Neural progenitor cell (in vitro differentiated cells): ENCODE data around the gene GRIK5. TPM values are rescaled to one million over a fixed set of nuclear protein-coding genes. Genes with fewer than 3 reads are reported as not detected.

Source experiments
- DNase-seq: peaks from one replicate; pipeline ENCODE4 v3.0.0-alpha.2; 2016; ENCODE audit warnings: low spot score
- H2AFZ ChIP-seq: fragments of 200-600 bp; sonication (generic); replicated peaks from 2 replicates; pipeline ENCODE4 v1.6.1; 2016; ENCODE audit warnings: antibody characterized with exemption
- H3F3A ChIP-seq: fragments of 200-600 bp; sonication (generic); 2 replicates; pipeline ENCODE4 v1.6.1; 2016; ENCODE audit warnings: antibody characterized with exemption, low read depth
- H3K27ac ChIP-seq: fragments of 200-600 bp; sonication (generic); 2 replicates; pipeline ENCODE4 v1.5.1; 2016; ENCODE audit warnings: mild to moderate bottlenecking
- H3K27me3 ChIP-seq: fragments of 200-600 bp; sonication (generic); 2 replicates; pipeline ENCODE4 v1.6.1; 2016; ENCODE audit warnings: mild to moderate bottlenecking, moderate library complexity
- H3K36me3 ChIP-seq: fragments of 200-600 bp; sonication (generic); 2 replicates; pipeline ENCODE4 v1.5.1; 2016
- H3K4me1 ChIP-seq: fragments of 200-600 bp; sonication (generic); 2 replicates; pipeline ENCODE4 v1.6.1; 2016; ENCODE audit warnings: mixed run types
- H3K4me2 ChIP-seq: fragments of 200-600 bp; sonication (generic); 2 replicates; pipeline ENCODE4 v1.6.1; 2016
- H3K4me3 ChIP-seq: fragments of 200-600 bp; sonication (generic); 2 replicates; pipeline ENCODE4 v1.5.1; 2016
- H3K79me2 ChIP-seq: fragments of 200-600 bp; sonication (generic); 2 replicates; pipeline ENCODE4 v1.6.1; 2016; ENCODE audit warnings: low read depth
- H3K9ac ChIP-seq: fragments of 200-600 bp; sonication (generic); 2 replicates; pipeline ENCODE4 v1.6.1; 2016
- H3K9me3 ChIP-seq: fragments of 200-600 bp; sonication (generic); 2 replicates; pipeline ENCODE4 v1.5.1; 2016; ENCODE audit warnings: low read depth
- H4K20me1 ChIP-seq: fragments of 200-600 bp; sonication (generic); 2 replicates; pipeline ENCODE4 v1.6.1; 2016; ENCODE audit warnings: low read depth
- H3K27ac Mint-ChIP-seq: 3 replicates; pipeline ENCODE4 v1.8.0; 2021; ENCODE audit warnings: mixed read lengths
- H3K27me3 Mint-ChIP-seq: 2 replicates; pipeline ENCODE4 v1.8.0; 2022; ENCODE audit warnings: low read depth, mild to moderate bottlenecking, inconsistent platforms, moderate library complexity, mixed read lengths; ENCODE audit not compliant: insufficient read depth
- H3K36me3 Mint-ChIP-seq: 3 replicates; pipeline ENCODE4 v1.8.0; 2021; ENCODE audit warnings: mixed read lengths
- H3K4me1 Mint-ChIP-seq: 3 replicates; pipeline ENCODE4 v1.8.0; 2021; ENCODE audit warnings: mixed read lengths
- H3K4me3 Mint-ChIP-seq: 3 replicates; pipeline ENCODE4 v1.8.0; 2021; ENCODE audit warnings: mild to moderate bottlenecking, moderate library complexity, mixed read lengths
- H3K9me3 Mint-ChIP-seq: 3 replicates; pipeline ENCODE4 v1.8.0; 2020; ENCODE audit warnings: mixed read lengths
- CTCF ChIP-seq: fragments of 200-600 bp; sonication (generic); IDR thresholded peaks from 2 replicates; pipeline ENCODE4 v1.5.1; 2017; ENCODE audit warnings: antibody characterized with exemption, mild to moderate bottlenecking
- EZH2 ChIP-seq: fragments of 200-600 bp; sonication (generic); IDR thresholded peaks from 2 replicates; pipeline ENCODE4 v1.6.1; 2017; ENCODE audit warnings: antibody characterized with exemption, mild to moderate bottlenecking, moderate library complexity
- EZH2phosphoT487 ChIP-seq: fragments of 200-600 bp; sonication (generic); IDR thresholded peaks from 2 replicates; pipeline ENCODE4 v1.6.1; 2017; ENCODE audit warnings: antibody characterized with exemption
- total RNA-seq: library from RNA; depleted of rRNA; stranded (reverse); fragments of >200 nt; gene quantifications from 2 replicates; pipeline ENCODE4 v1.2.3, GENCODE V29; 2015; ENCODE audit warnings: low replicate concordance

GRIK5 gene
- total RNA-seq, 1 donor from 2014 or later, result 5.8 TPM

- H4K20me1 ChIP-seq, result no peaks in the 10 kb centered on the region
- H3K4me2 ChIP-seq, result peak overlapping the region; percentile 76
- no peaks in the 10 kb centered on the region for H3K36me3 ChIP-seq
- no peak overlapping the region for H3K4me3 Mint-ChIP-seq
- peaks cover 11% of the 10 kb centered on the region for H3F3A ChIP-seq
- no peaks in the 10 kb centered on the region for H3K9me3 Mint-ChIP-seq
- peaks cover 4% of the 10 kb centered on the region for H3K27me3 ChIP-seq
- H3K9me3 ChIP-seq, result no peaks in the 10 kb centered on the region
- no peak overlapping the region for H3K27ac ChIP-seq
- H3K4me3 ChIP-seq, result peak overlapping the region; percentile 42
- peaks cover 13% of the 10 kb centered on the region for H3K4me1 ChIP-seq
- H3K36me3 Mint-ChIP-seq, result no peaks in the 10 kb centered on the region
- peak; percentile 59 for DNase-seq
- peaks cover 16% of the 10 kb centered on the region for H3K4me1 Mint-ChIP-seq
- H3K27ac Mint-ChIP-seq, result no peak overlapping the region
- TF ChIP-seq EZH2phosphoT487 (no peak), CTCF (peak; percentile 18), EZH2 (no peak)
- peaks cover 10% of the 10 kb centered on the region for H3K27me3 Mint-ChIP-seq
- no peaks in the 10 kb centered on the region for H3K79me2 ChIP-seq
- no peak overlapping the region for H3K9ac ChIP-seq
- H2AFZ ChIP-seq, result peak overlapping the region; percentile 85
Observed at GRCh38 chr19:42096255-42096837, 26.3 kb upstream of the GRIK5 start.

- peaks cover 16% of the 10 kb centered on the region for H3K4me1 Mint-ChIP-seq
- Histone ChIP-seq H4K20me1 (no peaks in the 10 kb centered on the region), H3K4me1 (peaks cover 13% of the 10 kb centered on the region), H3K27ac (no peak overlapping the region), H3K4me3 (peak overlapping the region; percentile 42), H3K9ac (no peak overlapping the region), H2AFZ (peak overlapping the region; percentile 85), H3K36me3 (no peaks in the 10 kb centered on the region), H3K27me3 (peaks cover 4% of the 10 kb centered on the region), H3K9me3 (no peaks in the 10 kb centered on the region), H3K4me2 (peak overlapping the region; percentile 76), H3K79me2 (no peaks in the 10 kb centered on the region), H3F3A (peaks cover 11% of the 10 kb centered on the region)
- TF ChIP-seq EZH2, result no peak
- TF ChIP-seq EZH2phosphoT487, result no peak
- no peak for TF ChIP-seq CTCF
- no peak overlapping the region for H3K27ac Mint-ChIP-seq
- H3K27me3 Mint-ChIP-seq, result peaks cover 8% of the 10 kb centered on the region
- H3K36me3 Mint-ChIP-seq, result no peaks in the 10 kb centered on the region
- H3K4me3 Mint-ChIP-seq, result no peak overlapping the region
- peak; percentile 83 for DNase-seq
- no peaks in the 10 kb centered on the region for H3K9me3 Mint-ChIP-seq
Observed at GRCh38 chr19:42095814-42096230, 25.8 kb upstream of the GRIK5 start.

GRCh38 chr19:42095142-42095813 lies 25.3 kb upstream of the GRIK5 start:
- Mint-ChIP-seq H3K27ac (no peak overlapping the region), H3K27me3 (peaks cover 11% of the 10 kb centered on the region), H3K4me1 (peaks cover 16% of the 10 kb centered on the region), H3K36me3 (no peaks in the 10 kb centered on the region), H3K4me3 (no peak overlapping the region), H3K9me3 (no peaks in the 10 kb centered on the region)
- Histone ChIP-seq H3K4me3 (no peak overlapping the region), H3K9me3 (no peaks in the 10 kb centered on the region), H3K9ac (no peak overlapping the region), H3K4me1 (peaks cover 13% of the 10 kb centered on the region), H3K27me3 (peaks cover 4% of the 10 kb centered on the region), H3K79me2 (no peaks in the 10 kb centered on the region), H3F3A (peaks cover 11% of the 10 kb centered on the region), H3K36me3 (no peaks in the 10 kb centered on the region), H3K27ac (no peak overlapping the region), H3K4me2 (peak overlapping the region; percentile 76), H4K20me1 (no peaks in the 10 kb centered on the region), H2AFZ (peak overlapping the region; percentile 85)
- TF ChIP-seq EZH2 (no peak), EZH2phosphoT487 (no peak), CTCF (no peak)
- no peak for DNase-seq
